IMR-90 (cell line): Measurements from ENCODE around the gene TCEAL3. TPM values are rescaled to one million over a fixed set of nuclear protein-coding genes. Genes with fewer than 3 reads are reported as not detected.

Experiments used
- polyA plus RNA-seq, 3 experiments: library from polyadenylated mRNA; depleted of rRNA; stranded (reverse); fragments of >200 nt; gene quantifications; 2 replicates each; pipeline ENCODE4 v1.2.3, GENCODE V29; 2012; ENCODE audit warnings: low replicate concordance in 1 of 3
- total RNA-seq: library from RNA; depleted of rRNA; stranded (reverse); fragments of >200 nt; gene quantifications from 2 replicates; pipeline ENCODE4 v1.2.3, GENCODE V29; 2012
- TF ChIP-seq, protein P1 (sequence below): conservative IDR thresholded peaks from 2 replicates; pipeline ENCODE4 v1.5.1; 2012; ENCODE audit warnings: mild to moderate bottlenecking, low read depth, low read length, improper control_type of control experiment

The TCEAL3 gene
- total and polyA plus RNA-seq, 2 of the 4 experiments (the other 2 are of a cell fraction) = 3.2 to 24.2 TPM

GRCh38 chrX:103628386-103629317, 20.9 kb downstream of the TCEAL3 start, which contains the start of gene TCEAL1 (continued):
- TF ChIP-seq, protein P1, sequence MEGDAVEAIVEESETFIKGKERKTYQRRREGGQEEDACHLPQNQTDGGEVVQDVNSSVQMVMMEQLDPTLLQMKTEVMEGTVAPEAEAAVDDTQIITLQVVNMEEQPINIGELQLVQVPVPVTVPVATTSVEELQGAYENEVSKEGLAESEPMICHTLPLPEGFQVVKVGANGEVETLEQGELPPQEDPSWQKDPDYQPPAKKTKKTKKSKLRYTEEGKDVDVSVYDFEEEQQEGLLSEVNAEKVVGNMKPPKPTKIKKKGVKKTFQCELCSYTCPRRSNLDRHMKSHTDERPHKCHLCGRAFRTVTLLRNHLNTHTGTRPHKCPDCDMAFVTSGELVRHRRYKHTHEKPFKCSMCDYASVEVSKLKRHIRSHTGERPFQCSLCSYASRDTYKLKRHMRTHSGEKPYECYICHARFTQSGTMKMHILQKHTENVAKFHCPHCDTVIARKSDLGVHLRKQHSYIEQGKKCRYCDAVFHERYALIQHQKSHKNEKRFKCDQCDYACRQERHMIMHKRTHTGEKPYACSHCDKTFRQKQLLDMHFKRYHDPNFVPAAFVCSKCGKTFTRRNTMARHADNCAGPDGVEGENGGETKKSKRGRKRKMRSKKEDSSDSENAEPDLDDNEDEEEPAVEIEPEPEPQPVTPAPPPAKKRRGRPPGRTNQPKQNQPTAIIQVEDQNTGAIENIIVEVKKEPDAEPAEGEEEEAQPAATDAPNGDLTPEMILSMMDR = no peak
